Measurements from ENCODE around the gene TNFSF15.

- TF ChIP-seq POLR2A (IDR thresholded peaks at IDR 0.05) (no peak), CTCF (IDR thresholded peaks at IDR 0.05 in 4 of 5, conservative IDR thresholded peaks at IDR 0.05 in 1 of 5) (no peak)
Observed at GRCh38 chr9:114759512-114760341, 46.1 kb downstream of the TNFSF15 start.
